Lower lobe of right lung (tissue), 2 donors: ENCODE data around the gene MBNL1. TPM values are rescaled to one million over a fixed set of nuclear protein-coding genes. Genes with fewer than 3 reads are reported as not detected.
A peak's percentile ranks its signal among the peaks of the same experiment; 100 is the strongest.

ENCODE experiments used
- ATAC-seq, 2 donors: fragments of 200-7000 bp; cut with Tn5 transposase; one replicate each; pipeline ENCODE4 v1.9.1; 2020 to 2022; ENCODE audit warnings: mild to moderate bottlenecking in 2 of 2, moderate library complexity in 2 of 2
- DNase-seq: peaks from one replicate; pipeline ENCODE4 v3.0.0-alpha.2; 2020
- H3K27ac ChIP-seq: fragments of 200-600 bp; one replicate; pipeline ENCODE4 v1.8.0; 2022
- H3K27me3 ChIP-seq: fragments of 200-600 bp; one replicate; pipeline ENCODE4 v1.8.0; 2022; ENCODE audit warnings: low read depth
- H3K36me3 ChIP-seq: fragments of 200-600 bp; one replicate; pipeline ENCODE4 v1.8.0; 2022; ENCODE audit warnings: mild to moderate bottlenecking
- H3K4me1 ChIP-seq: fragments of 200-600 bp; one replicate; pipeline ENCODE4 v1.8.0; 2022
- H3K4me3 ChIP-seq: fragments of 200-600 bp; one replicate; pipeline ENCODE4 v1.8.0; 2022; ENCODE audit warnings: mild to moderate bottlenecking
- H3K9me3 ChIP-seq: fragments of 200-600 bp; one replicate; pipeline ENCODE4 v1.8.0; 2022
- CTCF ChIP-seq: fragments of 200-600 bp; IDR thresholded peaks from one replicate; pipeline ENCODE4 v1.8.0; 2022; ENCODE audit warnings: antibody characterized with exemption, mild to moderate bottlenecking
- intact Hi-C: fragments of 100-400 bp; cut with DNase I; formaldehyde crosslinking; loops from one replicate; pipeline ENCODE4 v1.11.0; 2022
- total RNA-seq: library from RNA; stranded (reverse); fragmentation: NEBNext Ultra II Directional; extraction: Animal tissue kit (Norgen Biotek cat#: 25700); gene quantifications from one replicate; pipeline ENCODE4 v1.2.1, GENCODE V29; 2021
- donor health status: DM: no; HTN: yes; CAD: no; lungs with severe emphysema.

MBNL1 gene
- total RNA-seq, 1 donor from 2014 or later: 235 TPM

GRCh38 chr3:152379415-152380042 lies 110.8 kb downstream of the MBNL1 start:
- no peak for TF ChIP-seq CTCF
- no peaks in the 10 kb centered on the region for H3K9me3 ChIP-seq
- no peaks in the 10 kb centered on the region for H3K36me3 ChIP-seq
- no peak for ATAC-seq
- peak overlapping the region; percentile 58 for H3K27ac ChIP-seq
- peaks cover 79% of the 10 kb centered on the region for H3K4me1 ChIP-seq
- intact Hi-C loops: no loop called here
- H3K27me3 ChIP-seq: no peaks in the 10 kb centered on the region
- DNase-seq: no peak
- H3K4me3 ChIP-seq: no peak overlapping the region

- TF ChIP-seq CTCF: no peak
- Histone ChIP-seq H3K27ac (peak overlapping the region; percentile 58), H3K4me1 (peaks cover 79% of the 10 kb centered on the region), H3K27me3 (no peaks in the 10 kb centered on the region), H3K9me3 (no peaks in the 10 kb centered on the region), H3K4me3 (no peak overlapping the region), H3K36me3 (no peaks in the 10 kb centered on the region)
- intact Hi-C loops: no loop called here
- DNase-seq (no peak), ATAC-seq (no peak)
Measured at GRCh38 chr3:152380043-152380442, 111.3 kb downstream of the MBNL1 start.

GRCh38 chr3:152381881-152382295 lies 113.2 kb downstream of the MBNL1 start:
- no peak for DNase-seq
- H3K27me3 ChIP-seq: no peaks in the 10 kb centered on the region
- peak; percentile 46 to 64 for ATAC-seq
- no peaks in the 10 kb centered on the region for H3K36me3 ChIP-seq
- no peaks in the 10 kb centered on the region for H3K9me3 ChIP-seq
- H3K27ac ChIP-seq: peak overlapping the region; percentile 61
- intact Hi-C loops: no loop called here
- H3K4me3 ChIP-seq: peak overlapping the region; percentile 39
- peaks cover 89% of the 10 kb centered on the region for H3K4me1 ChIP-seq
- no peak for TF ChIP-seq CTCF

GRCh38 chr3:152382312-152383135 lies 113.8 kb downstream of the MBNL1 start:
- peaks cover 90% of the 10 kb centered on the region for H3K4me1 ChIP-seq
- H3K9me3 ChIP-seq: no peaks in the 10 kb centered on the region
- no peak for TF ChIP-seq CTCF
- DNase-seq (no peak), ATAC-seq (peak in 1 of 2 donors; percentile 25)
- peak overlapping the region; percentile 61 for H3K27ac ChIP-seq
- H3K27me3 ChIP-seq: no peaks in the 10 kb centered on the region
- no peaks in the 10 kb centered on the region for H3K36me3 ChIP-seq
- intact Hi-C loops: no loop called here
- peak overlapping the region; percentile 39 for H3K4me3 ChIP-seq

DNA sequence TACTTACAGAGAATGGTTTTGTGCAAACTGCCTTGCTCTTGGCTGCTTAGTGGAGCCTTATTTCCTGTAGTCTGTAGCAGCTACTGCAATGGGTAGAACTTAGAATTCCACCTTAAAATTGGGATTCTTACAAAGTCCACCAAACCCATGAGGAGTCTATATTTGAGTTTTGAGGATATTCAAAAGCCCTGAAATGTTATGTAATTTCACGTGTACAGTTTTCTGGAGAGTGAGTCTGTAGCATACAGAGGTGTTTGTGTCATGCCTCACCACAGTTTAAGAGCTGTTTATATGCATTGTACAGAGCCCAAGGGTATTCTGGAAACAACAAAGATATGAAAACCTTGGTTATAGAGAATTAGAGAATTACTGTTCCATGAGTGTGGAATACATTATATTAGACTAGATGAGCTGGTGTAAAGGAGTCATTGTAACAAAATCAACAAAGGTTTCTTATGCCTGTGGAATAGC lies 114.4 kb downstream of the MBNL1 start:
- no peaks in the 10 kb centered on the region for H3K27me3 ChIP-seq
- intact Hi-C loops: no loop called here
- peak overlapping the region; percentile 39 for H3K4me3 ChIP-seq
- H3K36me3 ChIP-seq: no peaks in the 10 kb centered on the region
- H3K27ac ChIP-seq: peak overlapping the region; percentile 61
- DNase-seq: no peak
- no peak for TF ChIP-seq CTCF
- ATAC-seq: no peak
- peaks cover 94% of the 10 kb centered on the region for H3K4me1 ChIP-seq
- no peaks in the 10 kb centered on the region for H3K9me3 ChIP-seq
